GM12891 (cell line): ENCODE data around the gene HOXA11.

ENCODE experiments used
- POLR2A ChIP-seq: IDR thresholded peaks from 2 replicates; pipeline ENCODE4 v1.6.1; 2011; ENCODE audit warnings: low read depth, low read length, control low read depth
- POLR2AphosphoS5 ChIP-seq: IDR thresholded peaks from 2 replicates; pipeline ENCODE4 v1.6.1; 2011; ENCODE audit warnings: low read depth, low read length, control low read depth

- TF ChIP-seq POLR2AphosphoS5, result no peak
- no peak for TF ChIP-seq POLR2A
Observed at GRCh38 chr7:27143950-27144780, 40.9 kb downstream of the HOXA11 start.
